Cerebellar nuclear complex (tissue), 1 donor: ENCODE measurements around the gene DLGAP3.
"Not testable (repeated sequence)": the region's sequence is repeated elsewhere in the genome, so short reads cannot be mapped to it uniquely, and the experiment has no call there.

Source experiments
- DNase-seq, 2 experiments: peaks; one replicate each; lab custom pipeline; 2025; lab: John Stamatoyannopoulos, UW

DLGAP3 gene

GRCh38 chr1:34833711-34834110 lies 95.7 kb downstream of the DLGAP3 start:
- no peak for DNase-seq

GRCh38 chr1:34831721-34832246 lies 97.7 kb downstream of the DLGAP3 start:
- DNase-seq, result no peak

GRCh38 chr1:34829250-34829649 lies 100.2 kb downstream of the DLGAP3 start:
- DNase-seq, result no peak

GRCh38 chr1:34828611-34829010 lies 100.8 kb downstream of the DLGAP3 start:
- no peak for DNase-seq

- DNase-seq, result no peak
Observed at GRCh38 chr1:34827341-34827941, 102.0 kb downstream of the DLGAP3 start.

DNA sequence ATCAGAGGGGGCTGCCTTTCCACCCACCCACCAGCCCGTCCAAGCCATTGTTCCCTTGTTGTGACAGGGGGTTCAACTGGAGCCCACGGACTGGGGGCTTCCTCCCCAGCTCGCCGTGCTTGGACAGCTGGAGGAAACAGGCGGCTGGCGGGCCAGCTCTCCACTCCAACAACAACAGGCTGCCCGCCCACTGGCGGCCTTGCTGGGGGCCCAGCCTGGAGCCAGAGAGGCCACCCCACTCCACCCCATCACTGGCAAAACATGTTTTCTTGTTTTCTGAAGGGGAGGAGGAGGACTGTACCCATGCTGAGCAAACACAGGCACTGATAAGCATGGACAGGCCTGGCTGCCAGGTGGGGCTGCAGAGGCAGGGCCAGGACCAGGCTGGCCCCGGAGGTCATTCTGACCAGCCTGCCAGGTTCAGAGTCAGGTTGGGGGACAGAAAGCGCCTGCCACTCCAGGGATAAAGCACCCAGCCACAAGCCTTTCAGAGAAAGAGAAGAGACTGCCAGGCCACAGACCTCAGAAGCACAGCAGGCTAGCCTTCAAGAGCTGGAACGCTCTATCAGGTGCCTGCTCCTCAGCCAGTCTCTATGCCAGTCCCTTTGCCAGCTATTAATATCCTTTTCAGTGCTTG lies 103.9 kb downstream of the DLGAP3 start:
- no peak for DNase-seq

DNA sequence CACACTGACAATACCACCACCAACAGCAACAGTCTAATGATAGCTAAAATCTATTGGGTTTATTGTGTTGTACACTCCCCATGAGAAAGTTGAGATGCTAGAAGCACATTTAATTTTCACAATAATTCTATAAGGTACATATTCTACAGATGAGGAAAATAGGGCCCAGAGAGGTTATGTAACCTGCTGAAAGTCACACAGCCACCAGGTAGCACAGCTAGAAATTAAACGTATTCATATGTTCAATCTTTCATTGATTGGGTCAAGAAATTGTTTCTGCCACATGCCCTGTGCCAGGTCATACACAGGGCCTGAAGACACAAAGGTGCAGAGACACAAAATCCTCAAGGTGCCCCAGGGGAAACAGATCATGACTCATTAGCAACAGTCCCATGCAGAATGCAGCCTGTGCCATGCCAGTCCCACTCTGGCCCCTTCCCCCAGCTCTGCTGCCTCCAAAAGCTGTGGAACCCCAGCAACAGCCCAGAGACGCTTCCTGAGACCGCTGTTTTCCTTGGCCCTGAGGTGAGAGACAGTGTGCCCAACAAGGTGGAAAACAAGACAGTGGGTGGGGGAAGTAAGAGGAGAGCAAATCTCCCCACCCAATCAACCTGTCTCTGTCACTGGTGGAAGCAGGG lies 104.5 kb downstream of the DLGAP3 start:
- no peak for DNase-seq

DNA sequence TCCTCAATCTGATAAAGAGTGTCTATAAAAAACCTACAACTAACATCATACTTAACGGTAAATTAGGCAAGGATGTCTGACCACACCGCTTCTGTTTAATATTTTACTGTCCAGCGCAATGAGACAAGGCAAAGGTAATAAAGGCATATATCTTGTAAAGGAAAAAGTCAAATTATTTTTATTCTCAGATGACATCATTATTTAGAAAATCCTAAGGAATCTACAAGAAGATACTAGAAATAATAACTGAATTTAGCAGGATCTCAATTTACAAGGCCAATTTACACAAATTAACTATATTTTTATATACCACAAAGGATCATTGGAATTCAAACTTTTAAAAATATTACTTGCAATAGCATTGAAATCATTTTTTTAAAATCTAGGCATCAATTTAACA lies 107.2 kb downstream of the DLGAP3 start:
- no peak for DNase-seq

DNA sequence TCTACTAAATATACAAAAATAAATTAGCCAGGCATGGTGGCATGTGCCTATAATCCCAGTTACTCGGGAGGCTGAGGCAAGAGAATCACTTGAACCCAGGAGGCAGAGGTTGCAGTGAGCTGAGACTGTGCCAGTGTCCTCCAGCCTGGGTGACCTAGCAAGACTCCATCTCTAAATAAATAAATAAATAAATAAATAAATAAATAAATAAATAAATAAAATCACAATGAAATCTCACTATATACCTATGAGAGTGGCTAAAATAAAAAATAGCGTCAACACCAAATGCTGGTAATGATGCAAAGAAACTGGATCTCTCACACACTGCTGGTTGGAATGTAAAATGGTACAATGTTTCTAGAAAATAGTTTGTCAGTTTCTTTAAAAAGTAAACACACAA lies 110.6 kb downstream of the DLGAP3 start:
- not testable (repeated sequence) for DNase-seq

- DNase-seq, result no peak
Observed at GRCh38 chr1:34816778-34817177, 112.7 kb downstream of the DLGAP3 start.

DNA sequence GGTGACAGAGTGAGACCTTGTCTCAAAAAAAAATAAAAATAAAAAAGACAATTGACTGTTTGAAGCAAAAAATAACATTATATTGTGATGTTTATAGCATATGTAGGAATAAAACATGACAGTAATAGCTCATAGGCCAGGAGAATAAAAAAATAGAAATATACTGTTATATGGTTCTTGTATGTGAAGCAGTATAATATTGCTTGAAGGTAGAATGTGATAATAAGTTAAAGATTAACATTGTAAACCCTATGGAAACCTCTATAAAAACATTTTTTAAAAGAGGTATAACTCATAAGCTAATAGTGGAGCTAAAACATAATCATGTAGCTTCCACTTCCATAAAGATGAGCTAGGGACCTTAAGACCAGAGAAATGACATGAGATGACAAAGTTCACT lies 113.1 kb downstream of the DLGAP3 start:
- DNase-seq, result no peak
